Small intestine (tissue), 7 donors: Measurements from ENCODE around the gene UMPS. TPM values are rescaled to one million over a fixed set of nuclear protein-coding genes. Genes with fewer than 3 reads are reported as not detected.

Experiments
- DNase-seq, 2 donors: peaks; one replicate each; pipeline versions ENCODE4 v3.0.0 to v3.0.0-alpha.2; 2013
- FAIRE-seq: peaks from 2 replicates; lab custom pipeline; 2012; peaks lifted over from hg19 to GRCh38; lab: Jason Lieb, UNC
- H3K27ac ChIP-seq, 3 donors: one replicate each; pipeline ENCODE4 v1.5.1; 2013; ENCODE audit warnings: low read length in 2 of 3, mild to moderate bottlenecking in 2 of 3, control low read depth in 1 of 3, inconsistent platforms in 1 of 3, low read depth in 1 of 3, moderate library complexity in 1 of 3
- H3K27me3 ChIP-seq, 3 donors: one replicate each; pipeline ENCODE4 v1.6.1; 2013; ENCODE audit warnings: low read length in 3 of 3, inconsistent platforms in 1 of 3; ENCODE audit not compliant: control insufficient read depth in 3 of 3, insufficient read depth in 3 of 3
- H3K36me3 ChIP-seq, 3 donors: one replicate each; pipeline ENCODE4 v1.6.1; 2013; ENCODE audit warnings: low read length in 3 of 3, inconsistent platforms in 1 of 3, low read depth in 1 of 3, mild to moderate bottlenecking in 1 of 3, moderate library complexity in 1 of 3; ENCODE audit not compliant: control insufficient read depth in 3 of 3, insufficient read depth in 2 of 3
- H3K4me1 ChIP-seq, 3 donors: one replicate each; pipeline ENCODE4 v1.6.1; 2013; ENCODE audit warnings: low read length in 2 of 3, inconsistent platforms in 1 of 3, low read depth in 1 of 3, mild to moderate bottlenecking in 1 of 3, moderate library complexity in 1 of 3; ENCODE audit not compliant: control insufficient read depth in 3 of 3, insufficient read depth in 2 of 3
- H3K4me3 ChIP-seq, 3 donors: one replicate each; pipeline ENCODE4 v1.5.1; 2013; ENCODE audit warnings: low read length in 3 of 3, control low read depth in 1 of 3, inconsistent platforms in 1 of 3, low read depth in 1 of 3, mild to moderate bottlenecking in 1 of 3, moderate library complexity in 1 of 3
- H3K9me3 ChIP-seq, 2 donors: one replicate each; pipeline ENCODE4 v1.6.1; 2013; ENCODE audit warnings: low read depth in 1 of 2, low read length in 1 of 2; ENCODE audit not compliant: control insufficient read depth in 2 of 2, insufficient read depth in 1 of 2
- WGBS, 3 donors: extraction: QIAGEN DNeasy Blood & Tissue Kit; methylation state at CpG; one replicate each; pipeline ENCODE4 v1.1.7; 2013; 5-methylcytosine and 5-hydroxymethylcytosine counted together
- polyA plus RNA-seq, 4 donors: library from polyadenylated mRNA; stranded (reverse) in 3 of 4; unstranded in 1 of 4; fragments of 200-250 nt in 3 of 4; fragments of 120-200 nt in 1 of 4; gene quantifications; one replicate each; pipeline versions ENCODE4 v1.2.1 to v1.2.3, GENCODE V29; 2013
- donor health status: healthy with polysubstance abuse.
- donor health status: control.
- donor health status: control.
- donor health status: Bipolar disorder and iron deficiency.
- donor health status: healthy.

UMPS gene
- polyA plus RNA-seq, 4 donors: 12.1 to 33.3 (median 19.5) TPM

DNA sequence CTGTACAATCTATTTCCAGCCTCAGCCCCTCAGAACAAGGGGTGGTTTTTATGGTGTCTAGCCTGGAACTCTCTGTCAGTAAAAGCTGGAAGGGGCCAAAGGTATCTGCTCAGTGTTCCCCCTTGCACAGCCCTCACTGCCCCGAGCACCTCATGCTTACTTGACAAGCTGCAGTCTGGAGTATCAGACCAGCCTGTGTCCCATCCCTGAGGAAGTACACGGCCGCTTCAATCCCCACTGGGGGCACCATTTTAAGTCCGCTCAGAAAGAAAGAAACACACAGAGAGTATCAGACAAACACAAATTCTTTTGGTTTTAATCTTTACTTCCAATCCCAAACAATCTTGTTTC lies 32.4 kb downstream of the UMPS start:
- DNase-seq (no peak), FAIRE-seq (no peak)
- 85 to 95% (median 89%) methylated on average over 4 of the region's 4 CpGs for WGBS, 3 donors
- Histone ChIP-seq H3K4me1 (no peaks in the 10 kb centered on the region), H3K27me3 (no peaks in the 10 kb centered on the region), H3K27ac (no peak overlapping the region), H3K36me3 (peaks cover 2 to 54% (median 5%) of the 10 kb centered on the region in 3 donors), H3K9me3 (no peaks in the 10 kb centered on the region), H3K4me3 (no peak overlapping the region)

DNA sequence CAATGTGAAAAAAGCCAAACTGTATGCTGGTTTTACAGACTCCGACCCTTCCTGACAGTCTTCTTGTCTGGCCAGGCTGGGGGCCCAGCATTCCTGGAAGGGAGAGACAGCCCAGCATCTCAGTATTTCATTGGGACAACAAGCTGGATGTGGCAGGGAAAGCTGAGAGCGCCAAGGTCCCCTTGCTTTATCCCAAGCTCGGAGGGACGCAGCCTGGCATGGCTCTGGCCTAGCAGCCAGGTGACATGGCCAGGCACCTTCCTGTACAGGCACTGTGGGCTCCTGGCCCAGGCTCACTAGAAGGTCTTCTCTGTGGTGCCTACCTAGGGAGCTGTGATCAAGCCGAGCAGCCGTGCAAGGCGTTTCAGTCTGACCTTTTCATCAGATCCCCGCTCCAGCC lies 33.0 kb downstream of the UMPS start:
- FAIRE-seq (no peak), DNase-seq (no peak)
- Histone ChIP-seq H3K27me3 (no peaks in the 10 kb centered on the region), H3K9me3 (no peaks in the 10 kb centered on the region), H3K4me3 (no peak overlapping the region), H3K4me1 (no peaks in the 10 kb centered on the region), H3K27ac (no peak overlapping the region), H3K36me3 (peaks cover 2 to 59% (median 5%) of the 10 kb centered on the region in 3 donors)
- 92 to 94% (median 93%) methylated on average over 8 of the region's 8 CpGs for WGBS, 3 donors

DNA sequence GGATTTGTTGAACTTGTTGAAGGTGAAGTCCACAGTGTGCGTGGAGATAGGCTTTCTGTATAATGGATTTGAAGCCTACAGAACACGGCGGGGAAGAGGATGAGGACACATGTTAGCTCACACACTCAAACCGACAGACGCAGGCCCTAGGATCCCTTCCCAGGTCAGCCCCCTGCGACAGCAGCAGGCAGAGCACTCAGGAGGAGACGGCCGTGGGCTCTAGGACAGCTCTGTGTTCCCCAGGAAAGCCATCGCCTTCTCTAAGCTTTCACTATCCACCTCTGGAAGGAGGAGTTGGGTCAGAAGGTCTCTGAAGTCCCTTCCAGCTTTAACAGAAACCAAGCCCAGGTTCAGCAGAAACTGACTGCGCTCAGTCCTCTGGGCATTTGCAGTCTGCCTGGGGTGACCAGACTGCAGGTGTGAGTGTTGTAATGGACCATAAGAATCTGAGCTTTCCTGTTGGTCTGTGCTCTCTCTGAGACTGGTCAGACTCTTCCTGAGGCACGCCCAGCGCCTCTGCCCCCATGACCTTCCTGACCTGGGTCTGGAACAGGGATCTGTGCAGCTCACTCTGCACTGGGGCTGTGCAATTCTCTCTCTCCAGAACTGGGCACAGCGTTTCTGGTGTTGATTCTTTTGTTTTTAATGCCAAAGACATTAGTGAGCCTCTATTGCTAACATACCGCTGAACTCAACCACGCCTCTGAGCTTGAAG lies 33.5 kb downstream of the UMPS start:
- H3K27ac ChIP-seq: no peak overlapping the region
- no peaks in the 10 kb centered on the region for H3K9me3 ChIP-seq
- WGBS, 3 donors: 84 to 94% (median 90%) methylated on average over 15 of the region's 15 CpGs
- H3K36me3 ChIP-seq: peaks cover 2 to 64% (median 5%) of the 10 kb centered on the region in 3 donors
- FAIRE-seq (no peak), DNase-seq (no peak)
- no peaks in the 10 kb centered on the region for H3K4me1 ChIP-seq
- no peak overlapping the region for H3K4me3 ChIP-seq
- no peaks in the 10 kb centered on the region for H3K27me3 ChIP-seq

DNA sequence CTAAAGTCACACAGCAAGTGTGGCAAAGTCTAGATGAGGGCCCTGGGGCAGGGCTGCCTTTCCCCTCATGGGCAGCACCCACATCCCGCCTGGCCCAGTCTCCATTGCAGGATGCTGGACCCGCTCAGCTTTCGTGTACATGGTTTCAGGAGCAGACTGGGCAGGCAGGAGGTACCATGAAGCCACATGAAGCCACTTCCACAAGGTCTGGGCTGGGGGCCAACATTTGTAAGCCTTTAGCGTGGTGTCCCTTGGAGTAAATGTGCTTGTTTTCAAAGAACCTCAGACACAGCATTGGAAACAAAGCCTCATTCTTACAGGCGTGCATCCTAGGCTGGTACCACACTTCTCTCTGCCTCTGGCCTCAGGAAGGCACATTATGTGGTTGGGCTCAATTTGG lies 34.5 kb downstream of the UMPS start:
- DNase-seq (no peak), FAIRE-seq (no peak)
- no peaks in the 10 kb centered on the region for H3K4me1 ChIP-seq
- H3K9me3 ChIP-seq: no peaks in the 10 kb centered on the region
- H3K27ac ChIP-seq: no peak overlapping the region
- H3K27me3 ChIP-seq: no peaks in the 10 kb centered on the region
- peaks cover 2 to 74% (median 5%) of the 10 kb centered on the region in 3 donors for H3K36me3 ChIP-seq
- H3K4me3 ChIP-seq: no peak overlapping the region
- 77 to 91% (median 78%) methylated on average over 5 of the region's 5 CpGs for WGBS, 3 donors

DNA sequence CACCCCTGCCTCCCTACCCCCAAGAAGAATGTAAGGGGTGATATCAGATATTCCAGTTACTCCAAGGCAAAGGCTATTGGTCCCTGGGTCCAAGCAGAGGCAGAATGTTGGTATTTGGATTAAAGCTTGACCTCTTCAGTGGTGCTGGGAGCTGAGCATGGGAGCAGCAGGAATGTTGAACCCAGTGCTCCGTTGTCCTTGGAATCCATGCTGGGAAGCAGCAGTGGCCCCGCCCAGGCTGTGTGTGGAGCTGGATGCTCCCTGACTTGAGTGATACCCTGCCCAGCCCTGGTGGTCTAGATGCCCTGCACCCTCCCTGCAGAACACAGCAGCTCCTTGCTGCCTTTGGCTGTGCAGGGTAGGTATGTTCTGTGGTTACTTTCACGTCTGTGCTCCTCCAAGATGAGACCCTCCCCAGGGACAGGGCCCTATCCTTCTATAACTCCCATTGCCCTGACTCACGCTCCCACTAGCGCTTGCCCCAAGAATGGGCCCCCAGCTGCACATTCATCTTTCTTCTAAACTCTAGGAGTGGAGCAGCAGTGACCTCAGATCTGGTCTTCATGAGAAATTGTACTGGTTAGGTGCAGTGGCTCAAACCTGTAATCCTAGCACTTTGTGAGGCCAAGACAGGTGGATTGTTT lies 35.1 kb downstream of the UMPS start:
- no peak overlapping the region for H3K27ac ChIP-seq
- H3K36me3 ChIP-seq: peaks cover 2 to 79% (median 5%) of the 10 kb centered on the region in 3 donors
- FAIRE-seq: no peak

DNA sequence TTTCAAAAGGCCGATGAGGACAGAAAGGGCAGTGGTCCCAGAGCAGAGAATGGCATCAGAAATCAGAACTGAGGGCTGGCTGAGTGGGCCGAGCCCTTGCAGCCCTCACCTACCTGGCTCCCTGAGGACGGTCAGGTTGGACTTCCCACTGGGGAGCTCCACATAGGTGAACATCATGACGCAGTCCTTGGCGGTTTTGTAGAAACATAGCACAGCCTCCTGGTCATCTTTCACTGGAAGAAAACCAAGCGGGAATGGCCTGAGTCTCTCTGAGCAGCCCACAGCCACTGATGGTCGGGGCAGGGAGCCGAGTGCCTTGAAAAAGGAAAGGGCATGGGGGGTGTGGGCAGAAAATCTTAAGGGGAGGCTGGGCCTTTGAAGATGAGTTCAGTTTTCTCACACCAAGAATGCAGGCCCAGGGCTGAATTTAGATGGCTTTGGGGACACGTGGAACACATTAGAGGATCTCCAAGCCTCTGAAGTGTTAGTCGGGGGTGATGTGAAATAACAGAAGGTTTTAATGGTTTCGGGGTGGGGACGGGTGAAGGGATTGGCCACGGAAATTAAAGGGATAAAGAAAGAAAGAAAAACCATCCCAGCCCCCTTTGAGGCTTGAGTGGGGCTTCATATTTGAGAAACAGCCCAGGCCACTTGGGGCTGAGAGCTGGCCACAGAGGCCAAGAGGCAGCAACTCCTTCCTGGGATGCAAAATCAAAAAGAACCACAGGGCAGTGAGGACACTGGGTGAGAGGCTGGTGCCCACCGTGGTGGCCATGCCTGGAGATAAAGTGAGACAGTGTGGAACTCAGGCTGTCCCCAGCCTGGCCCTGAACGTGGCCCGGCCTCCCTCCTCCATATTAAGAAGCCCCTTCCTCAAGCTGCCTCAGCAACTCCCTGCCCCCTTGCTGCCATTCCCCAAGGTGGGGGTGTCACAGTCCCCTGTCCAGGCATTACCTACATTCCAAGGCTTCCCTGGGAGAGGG lies 36.2 kb downstream of the UMPS start:
- DNase-seq (no peak), FAIRE-seq (no peak)
- Histone ChIP-seq H3K4me3 (no peak overlapping the region), H3K4me1 (no peaks in the 10 kb centered on the region), H3K27me3 (no peaks in the 10 kb centered on the region), H3K9me3 (no peaks in the 10 kb centered on the region), H3K27ac (no peak overlapping the region), H3K36me3 (peaks cover 2 to 82% (median 5%) of the 10 kb centered on the region in 3 donors)
- WGBS, 3 donors: 88 to 92% (median 88%) methylated on average over 16 of the region's 16 CpGs

More for the DNA sequence above, 35.1 kb downstream of the UMPS start:
- Histone ChIP-seq H3K27me3 (no peaks in the 10 kb centered on the region), H3K4me3 (no peak overlapping the region), H3K9me3 (no peaks in the 10 kb centered on the region), H3K4me1 (no peaks in the 10 kb centered on the region)
- DNase-seq: no peak
- WGBS, 3 donors: 79 to 88% (median 86%) methylated on average over 5 of the region's 5 CpGs

DNA sequence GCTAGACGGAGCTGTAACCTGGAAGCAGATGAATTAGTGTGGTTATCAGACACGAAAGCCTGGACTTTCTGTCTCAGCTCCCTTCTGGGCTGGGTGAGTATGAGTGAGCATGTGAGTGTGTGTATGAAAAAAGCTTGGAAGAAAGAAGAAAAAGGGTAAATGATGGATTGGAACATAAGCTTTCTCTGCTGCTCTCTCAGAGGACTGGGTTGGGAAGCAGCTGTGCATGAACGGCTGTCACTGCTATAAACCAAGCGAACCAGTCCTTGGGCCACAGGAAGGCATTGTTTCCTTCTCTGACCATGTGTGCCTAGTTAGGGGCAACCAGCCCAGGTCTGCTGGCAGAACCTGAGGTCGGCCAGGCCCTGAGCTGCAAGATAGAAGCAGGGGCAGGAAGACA lies 37.0 kb downstream of the UMPS start:
- DNase-seq (no peak), FAIRE-seq (no peak)
- Histone ChIP-seq H3K36me3 (peaks cover 2 to 88% (median 5%) of the 10 kb centered on the region in 3 donors), H3K27me3 (no peaks in the 10 kb centered on the region), H3K4me1 (no peaks in the 10 kb centered on the region), H3K27ac (no peak overlapping the region), H3K4me3 (no peak overlapping the region), H3K9me3 (no peaks in the 10 kb centered on the region)
- 76 to 89% (median 78%) methylated on average over 5 of the region's 5 CpGs for WGBS, 3 donors

DNA sequence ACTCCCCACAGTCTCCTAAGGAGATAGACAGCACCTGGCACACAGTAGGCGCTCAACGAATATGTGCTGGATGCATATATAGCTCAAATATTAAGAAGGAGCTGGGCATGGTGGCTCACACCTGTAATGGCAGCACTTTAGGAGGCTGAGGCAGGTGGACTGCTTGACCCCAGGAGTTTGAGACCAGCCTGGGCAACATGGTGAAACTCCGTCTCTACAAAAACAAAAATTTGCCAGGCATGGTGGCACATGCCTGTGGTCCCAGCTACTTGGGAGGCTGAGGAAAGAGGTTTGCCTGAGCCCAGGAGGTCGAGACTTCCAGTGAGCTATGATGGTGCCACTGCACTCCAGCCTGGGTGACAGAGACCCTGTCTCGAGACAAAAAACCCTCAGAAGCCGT lies 37.4 kb downstream of the UMPS start:
- Histone ChIP-seq H3K4me3 (no peak overlapping the region), H3K36me3 (peaks cover 2 to 86% (median 5%) of the 10 kb centered on the region in 3 donors), H3K9me3 (no peaks in the 10 kb centered on the region), H3K4me1 (no peaks in the 10 kb centered on the region), H3K27me3 (no peaks in the 10 kb centered on the region), H3K27ac (no peak overlapping the region)
- FAIRE-seq (no peak), DNase-seq (no peak)
- WGBS, 3 donors: 85 to 89% (median 88%) methylated on average over 6 of the region's 6 CpGs
